ACC112 (cell line): ENCODE measurements around the gene PDX1.
A peak's percentile ranks its signal among the peaks of the same experiment; 100 is the strongest.

Experiments used
- H2AFZ ChIP-seq: fragments of 200-600 bp; sonication (generic); one replicate; pipeline ENCODE4 v1.6.0; 2017; ENCODE audit warnings: antibody characterized with exemption, low read length; ENCODE audit not compliant: unreplicated experiment
- H3K27ac ChIP-seq: fragments of 200-600 bp; sonication (generic); 2 replicates; pipeline ENCODE4 v1.5.1; 2014; ENCODE audit warnings: low read depth, mild to moderate bottlenecking, antibody characterized with exemption, low read length, moderate library complexity
- H3K27me3 ChIP-seq: fragments of 200-600 bp; sonication (generic); 2 replicates; pipeline ENCODE4 v1.6.1; 2014; ENCODE audit warnings: mild to moderate bottlenecking, antibody characterized with exemption, low read length, moderate library complexity, mixed read lengths; ENCODE audit not compliant: insufficient read depth
- H3K36me3 ChIP-seq: fragments of 200-600 bp; sonication (generic); 2 replicates; pipeline ENCODE4 v1.6.1; 2016; ENCODE audit warnings: mild to moderate bottlenecking, antibody characterized with exemption, low read length, moderate library complexity, mixed read lengths; ENCODE audit not compliant: insufficient read depth
- H3K4me1 ChIP-seq: fragments of 200-600 bp; sonication (generic); one replicate; pipeline ENCODE4 v1.6.1; 2016; ENCODE audit warnings: low read length, mixed read lengths; ENCODE audit not compliant: insufficient read depth, unreplicated experiment, control insufficient read depth
- H3K4me3 ChIP-seq: fragments of 200-600 bp; sonication (generic); 2 replicates; pipeline ENCODE4 v1.5.1; 2014; ENCODE audit warnings: mild to moderate bottlenecking, low read depth, low read length
- H3K79me2 ChIP-seq: fragments of 200-600 bp; sonication (generic); one replicate; pipeline ENCODE4 v1.6.0; 2016; ENCODE audit warnings: low read length; ENCODE audit not compliant: control insufficient read depth, unreplicated experiment, insufficient read depth

PDX1 gene

GRCh38 chr13:27919934-27920676 is at the start of gene PDX1:
Gene PDX1 (plus strand): TSS chr13:27920000. CDS start chr13:27920139, 139 bp downstream.
- Histone ChIP-seq H3K4me1 (no peaks in the 10 kb centered on the region), H3K27ac (no peak within 1 kb of the TSS), H3K4me3 (peak within 1 kb of the TSS; percentile 33), H2AFZ (no peak within 1 kb of the TSS), H3K27me3 (peaks cover 100% of the 10 kb centered on the region), H3K36me3 (no peaks in the 10 kb centered on the region), H3K79me2 (no peaks in the 10 kb centered on the region)

GRCh38 chr13:27878274-27878673 is 41.5 kb upstream of the PDX1 start:
- Histone ChIP-seq H3K4me1 (no peaks in the 10 kb centered on the region), H3K4me3 (no peak overlapping the region), H3K27ac (no peak overlapping the region), H2AFZ (no peak overlapping the region), H3K79me2 (no peaks in the 10 kb centered on the region), H3K27me3 (peaks cover 70% of the 10 kb centered on the region), H3K36me3 (no peaks in the 10 kb centered on the region)

GRCh38 chr13:27889471-27889870 is 30.3 kb upstream of the PDX1 start:
- peaks cover 59% of the 10 kb centered on the region for H3K27me3 ChIP-seq
- H3K4me1 ChIP-seq: no peaks in the 10 kb centered on the region
- H3K27ac ChIP-seq: no peak overlapping the region
- H3K79me2 ChIP-seq: no peaks in the 10 kb centered on the region
- H2AFZ ChIP-seq: no peak overlapping the region
- H3K36me3 ChIP-seq: no peaks in the 10 kb centered on the region
- no peak overlapping the region for H3K4me3 ChIP-seq

GRCh38 chr13:27896726-27897125 is 23.1 kb upstream of the PDX1 start:
- H3K79me2 ChIP-seq: no peaks in the 10 kb centered on the region
- H3K27me3 ChIP-seq: peaks cover 56% of the 10 kb centered on the region
- H3K36me3 ChIP-seq: no peaks in the 10 kb centered on the region
- H3K4me3 ChIP-seq: no peak overlapping the region
- no peak overlapping the region for H3K27ac ChIP-seq
- H3K4me1 ChIP-seq: no peaks in the 10 kb centered on the region
- H2AFZ ChIP-seq: no peak overlapping the region

- H2AFZ ChIP-seq: no peak overlapping the region
- no peaks in the 10 kb centered on the region for H3K36me3 ChIP-seq
- no peaks in the 10 kb centered on the region for H3K4me1 ChIP-seq
- no peak overlapping the region for H3K27ac ChIP-seq
- H3K4me3 ChIP-seq: no peak overlapping the region
- H3K79me2 ChIP-seq: no peaks in the 10 kb centered on the region
- H3K27me3 ChIP-seq: peaks cover 66% of the 10 kb centered on the region
Measured at GRCh38 chr13:27904719-27905118, 15.1 kb upstream of the PDX1 start.

- Histone ChIP-seq H3K4me3 (no peak overlapping the region), H3K27ac (no peak overlapping the region), H3K27me3 (peaks cover 71% of the 10 kb centered on the region), H3K36me3 (no peaks in the 10 kb centered on the region), H3K4me1 (no peaks in the 10 kb centered on the region), H3K79me2 (no peaks in the 10 kb centered on the region), H2AFZ (no peak overlapping the region)
Measured at GRCh38 chr13:27905650-27906049, 14.2 kb upstream of the PDX1 start.

GRCh38 chr13:27907121-27907787 is 12.5 kb upstream of the PDX1 start:
- Histone ChIP-seq H3K27me3 (peaks cover 74% of the 10 kb centered on the region), H3K4me1 (no peaks in the 10 kb centered on the region), H2AFZ (no peak overlapping the region), H3K36me3 (no peaks in the 10 kb centered on the region), H3K27ac (no peak overlapping the region), H3K4me3 (no peak overlapping the region), H3K79me2 (no peaks in the 10 kb centered on the region)

GRCh38 chr13:27909378-27909777 is 10.4 kb upstream of the PDX1 start:
- Histone ChIP-seq H3K27ac (no peak overlapping the region), H3K4me1 (no peaks in the 10 kb centered on the region), H2AFZ (no peak overlapping the region), H3K4me3 (no peak overlapping the region), H3K79me2 (no peaks in the 10 kb centered on the region), H3K27me3 (peaks cover 89% of the 10 kb centered on the region), H3K36me3 (no peaks in the 10 kb centered on the region)

- Histone ChIP-seq H3K36me3 (no peaks in the 10 kb centered on the region), H3K4me1 (no peaks in the 10 kb centered on the region), H2AFZ (no peak overlapping the region), H3K79me2 (no peaks in the 10 kb centered on the region), H3K27me3 (peaks cover 87% of the 10 kb centered on the region), H3K4me3 (no peak overlapping the region), H3K27ac (no peak overlapping the region)
Measured at GRCh38 chr13:27911521-27911920, 8.3 kb upstream of the PDX1 start.

- H3K4me1 ChIP-seq: no peaks in the 10 kb centered on the region
- no peak overlapping the region for H2AFZ ChIP-seq
- no peak overlapping the region for H3K27ac ChIP-seq
- H3K79me2 ChIP-seq: no peaks in the 10 kb centered on the region
- H3K4me3 ChIP-seq: no peak overlapping the region
- peaks cover 90% of the 10 kb centered on the region for H3K27me3 ChIP-seq
- H3K36me3 ChIP-seq: no peaks in the 10 kb centered on the region
Measured at GRCh38 chr13:27913160-27913559, 6.6 kb upstream of the PDX1 start.
